HL-60 (cell line): ENCODE data around the gene AP4S1.

Experiments
- DNase-seq, 2 experiments: peaks; one replicate each; pipeline ENCODE4 v3.0.0-alpha.2; 2010 to 2020; ENCODE audit warnings: low read depth in 1 of 2, low spot score in 1 of 2
- H3K27ac ChIP-seq: fragments of 250-450 bp; sonication (Bioruptor Pico); replicated peaks from 2 replicates; pipeline ENCODE4 v1.5.1; 2020; ENCODE audit warnings: mild to moderate bottlenecking, moderate library complexity
- H3K27me3 ChIP-seq: fragments of 250-450 bp; sonication (Bioruptor Pico); 2 replicates; pipeline ENCODE4 v1.5.1; 2021; ENCODE audit warnings: mild to moderate bottlenecking, moderate library complexity; ENCODE audit not compliant: insufficient read depth, poor library complexity, severe bottlenecking
- H3K4me3 ChIP-seq: replicated peaks from 2 replicates; pipeline ENCODE4 v1.5.1; 2011; ENCODE audit warnings: mild to moderate bottlenecking, control low read depth, low read length; ENCODE audit not compliant: insufficient read depth
- CTCF ChIP-seq: IDR thresholded peaks from one replicate; pipeline ENCODE4 v1.5.1; 2011; ENCODE audit warnings: low read length, control low read depth, inconsistent platforms; ENCODE audit not compliant: insufficient read depth
- GABPA ChIP-seq: IDR thresholded peaks from 2 replicates; pipeline ENCODE4 v1.6.1; 2012; ENCODE audit warnings: low read depth
- POLR2AphosphoS5 ChIP-seq: IDR thresholded peaks from 2 replicates; pipeline ENCODE4 v1.6.1; 2012; ENCODE audit warnings: low read depth
- SPI1 ChIP-seq: IDR thresholded peaks from 2 replicates; pipeline ENCODE4 v1.6.1; 2012; ENCODE audit warnings: low read depth, mild to moderate bottlenecking, borderline replicate concordance
- TF ChIP-seq, protein P1 (sequence below): IDR thresholded peaks from 2 replicates; pipeline ENCODE4 v1.6.1; 2012; ENCODE audit warnings: low read depth; ENCODE audit not compliant: insufficient replicate concordance

AP4S1 gene

GRCh38 chr14:31080056-31080455 is 54.6 kb downstream of the AP4S1 start:
- TF ChIP-seq POLR2AphosphoS5 (no peak), GABPA (no peak), CTCF (no peak), SPI1 (no peak)
- TF ChIP-seq, protein P1, sequence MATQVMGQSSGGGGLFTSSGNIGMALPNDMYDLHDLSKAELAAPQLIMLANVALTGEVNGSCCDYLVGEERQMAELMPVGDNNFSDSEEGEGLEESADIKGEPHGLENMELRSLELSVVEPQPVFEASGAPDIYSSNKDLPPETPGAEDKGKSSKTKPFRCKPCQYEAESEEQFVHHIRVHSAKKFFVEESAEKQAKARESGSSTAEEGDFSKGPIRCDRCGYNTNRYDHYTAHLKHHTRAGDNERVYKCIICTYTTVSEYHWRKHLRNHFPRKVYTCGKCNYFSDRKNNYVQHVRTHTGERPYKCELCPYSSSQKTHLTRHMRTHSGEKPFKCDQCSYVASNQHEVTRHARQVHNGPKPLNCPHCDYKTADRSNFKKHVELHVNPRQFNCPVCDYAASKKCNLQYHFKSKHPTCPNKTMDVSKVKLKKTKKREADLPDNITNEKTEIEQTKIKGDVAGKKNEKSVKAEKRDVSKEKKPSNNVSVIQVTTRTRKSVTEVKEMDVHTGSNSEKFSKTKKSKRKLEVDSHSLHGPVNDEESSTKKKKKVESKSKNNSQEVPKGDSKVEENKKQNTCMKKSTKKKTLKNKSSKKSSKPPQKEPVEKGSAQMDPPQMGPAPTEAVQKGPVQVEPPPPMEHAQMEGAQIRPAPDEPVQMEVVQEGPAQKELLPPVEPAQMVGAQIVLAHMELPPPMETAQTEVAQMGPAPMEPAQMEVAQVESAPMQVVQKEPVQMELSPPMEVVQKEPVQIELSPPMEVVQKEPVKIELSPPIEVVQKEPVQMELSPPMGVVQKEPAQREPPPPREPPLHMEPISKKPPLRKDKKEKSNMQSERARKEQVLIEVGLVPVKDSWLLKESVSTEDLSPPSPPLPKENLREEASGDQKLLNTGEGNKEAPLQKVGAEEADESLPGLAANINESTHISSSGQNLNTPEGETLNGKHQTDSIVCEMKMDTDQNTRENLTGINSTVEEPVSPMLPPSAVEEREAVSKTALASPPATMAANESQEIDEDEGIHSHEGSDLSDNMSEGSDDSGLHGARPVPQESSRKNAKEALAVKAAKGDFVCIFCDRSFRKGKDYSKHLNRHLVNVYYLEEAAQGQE, result no peak
- no peaks in the 10 kb centered on the region for H3K27me3 ChIP-seq
- H3K4me3 ChIP-seq, result no peak overlapping the region
- DNase-seq, result no peak
- H3K27ac ChIP-seq, result no peak overlapping the region

GRCh38 chr14:31080484-31080883 is 55.0 kb downstream of the AP4S1 start:
- TF ChIP-seq POLR2AphosphoS5, result no peak
- H3K27me3 ChIP-seq, result no peaks in the 10 kb centered on the region
- DNase-seq, result no peak
- no peak overlapping the region for H3K27ac ChIP-seq
- H3K4me3 ChIP-seq, result no peak overlapping the region

- no peak for TF ChIP-seq SPI1
- no peak for TF ChIP-seq GABPA
- no peak for TF ChIP-seq POLR2AphosphoS5
- TF ChIP-seq CTCF, result no peak
- TF ChIP-seq, protein P1, result no peak
- H3K4me3 ChIP-seq, result no peak overlapping the region
These were observed 58.3 kb downstream of the AP4S1 start for GRCh38 chr14:31083781-31084180.

DNA sequence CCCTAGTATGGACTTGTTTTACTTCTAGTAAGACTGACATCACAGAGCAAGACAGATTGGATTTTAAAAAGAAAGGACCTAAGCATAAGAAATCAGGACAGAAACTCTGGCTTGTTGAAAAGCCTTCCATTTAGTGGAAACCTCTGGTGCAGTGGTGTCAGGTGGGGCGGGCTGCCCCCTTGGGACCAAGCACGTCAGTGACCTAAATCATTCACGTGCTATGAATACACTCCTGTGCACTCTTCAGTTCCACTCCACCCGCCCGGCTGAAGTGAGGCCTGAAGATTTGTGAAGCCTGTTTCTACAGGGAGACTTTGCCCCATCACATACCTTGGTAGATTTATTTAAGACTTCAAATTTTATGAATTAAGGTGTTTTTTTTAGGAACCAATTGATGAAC is 58.9 kb downstream of the AP4S1 start:
- H3K27ac ChIP-seq, result no peak overlapping the region
- TF ChIP-seq POLR2AphosphoS5 (no peak), CTCF (no peak), SPI1 (no peak), GABPA (no peak)
- TF ChIP-seq, protein P1, result no peak
- no peak overlapping the region for H3K4me3 ChIP-seq
- no peaks in the 10 kb centered on the region for H3K27me3 ChIP-seq
- DNase-seq, result no peak

More at GRCh38 chr14:31083781-31084180, 58.3 kb downstream of the AP4S1 start:
- no peak for DNase-seq
- H3K27me3 ChIP-seq, result no peaks in the 10 kb centered on the region
- H3K27ac ChIP-seq, result no peak overlapping the region
